GM12891 (cell line): ENCODE data around the gene DCDC2B.

Experiments used
- PAX5 ChIP-seq: IDR thresholded peaks from 2 replicates; pipeline ENCODE4 v1.6.1; 2011; ENCODE audit warnings: low read length, moderate library complexity, mild to moderate bottlenecking; ENCODE audit not compliant: insufficient read depth, severe bottlenecking
- POLR2A ChIP-seq: IDR thresholded peaks from 2 replicates; pipeline ENCODE4 v1.6.1; 2011; ENCODE audit warnings: low read depth, low read length, control low read depth
- POLR2AphosphoS5 ChIP-seq: IDR thresholded peaks from 2 replicates; pipeline ENCODE4 v1.6.1; 2011; ENCODE audit warnings: low read depth, low read length, control low read depth
- POU2F2 ChIP-seq: IDR thresholded peaks from 2 replicates; pipeline ENCODE4 v1.6.1; 2011; ENCODE audit warnings: low read depth, mild to moderate bottlenecking, control low read depth, low read length, moderate library complexity
- SPI1 ChIP-seq: IDR thresholded peaks from 2 replicates; pipeline ENCODE4 v1.6.1; 2011; ENCODE audit warnings: low read depth, low read length, control low read depth
- TAF1 ChIP-seq: IDR thresholded peaks from 2 replicates; pipeline ENCODE4 v1.6.1; 2011; ENCODE audit warnings: low read depth, low read length, control low read depth

DNA sequence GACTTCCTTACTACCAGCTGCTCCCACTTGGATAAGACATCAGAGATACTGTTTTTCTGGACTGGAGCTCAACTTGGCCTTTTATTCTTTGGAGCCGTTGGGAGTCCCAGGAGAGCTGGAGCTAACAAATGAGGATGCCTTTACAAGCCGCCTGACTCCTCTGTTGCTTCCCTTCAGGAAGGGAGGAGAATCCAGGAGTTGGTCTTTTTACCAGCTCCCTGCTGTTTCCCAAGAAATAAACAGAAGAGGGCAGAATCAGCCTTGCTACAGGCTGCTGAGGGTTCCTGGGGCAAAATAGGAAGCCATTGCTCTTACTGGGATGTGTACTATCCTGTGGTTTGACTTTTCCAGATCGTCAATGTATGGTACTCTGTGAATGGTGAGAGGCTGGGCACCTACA lies 14.8 kb downstream of the DCDC2B start:
- TF ChIP-seq POLR2A, result no peak
- TF ChIP-seq PAX5, result no peak
- no peak for TF ChIP-seq POU2F2
- no peak for TF ChIP-seq TAF1
- no peak for TF ChIP-seq POLR2AphosphoS5
- TF ChIP-seq SPI1, result no peak
